Fibroblast of gingiva (primary cell): ENCODE results near the gene RASGEF1B.

Source experiments
- DNase-seq: peaks from one replicate; pipeline ENCODE4 v3.0.0-alpha.2; 2011; ENCODE audit warnings: low read depth

RASGEF1B gene

DNA sequence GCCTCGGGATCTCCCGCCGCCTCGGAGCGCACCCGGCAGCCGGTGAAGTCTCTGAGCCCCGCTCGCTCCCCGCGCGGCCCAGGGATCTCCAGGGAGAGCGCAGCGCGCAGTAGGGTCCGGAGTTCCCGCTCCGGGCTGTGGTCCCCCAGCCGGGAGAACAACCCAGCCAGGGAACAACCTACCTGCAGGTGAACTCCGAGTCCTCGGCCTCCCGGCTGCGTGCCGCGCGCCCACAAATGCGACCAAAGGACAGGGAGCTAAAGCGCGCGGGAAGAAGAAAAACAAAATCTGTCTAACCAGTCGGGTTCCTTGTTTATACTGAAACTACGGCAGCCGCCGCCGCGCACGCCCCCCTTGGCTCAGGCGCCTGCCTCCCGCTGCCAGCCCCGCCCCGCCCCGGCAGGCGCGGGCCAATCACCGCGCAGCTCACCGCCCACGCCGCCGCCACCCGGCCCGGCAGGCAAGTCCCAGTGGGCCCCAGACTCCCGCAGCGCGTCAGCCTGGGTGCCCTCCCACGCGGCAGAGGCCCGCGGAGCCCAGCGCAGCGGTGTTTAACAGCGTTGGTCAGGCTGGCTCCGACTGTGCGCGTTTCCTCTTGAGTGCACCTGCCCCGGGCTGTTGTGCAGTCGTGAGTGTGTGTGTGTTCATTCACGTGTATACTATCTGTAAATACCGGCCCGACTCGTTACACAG, at the start of gene RASGEF1B:
Gene RASGEF1B (minus strand): TSS at position 320 of the 693 bp plus-strand sequence. CDS start 12,399 bp downstream, outside the sequence.
- peak; percentile 31 for DNase-seq

- no peak for DNase-seq
Measured at GRCh38 chr4:81519856-81520255, 48.1 kb upstream of the RASGEF1B start.

DNA sequence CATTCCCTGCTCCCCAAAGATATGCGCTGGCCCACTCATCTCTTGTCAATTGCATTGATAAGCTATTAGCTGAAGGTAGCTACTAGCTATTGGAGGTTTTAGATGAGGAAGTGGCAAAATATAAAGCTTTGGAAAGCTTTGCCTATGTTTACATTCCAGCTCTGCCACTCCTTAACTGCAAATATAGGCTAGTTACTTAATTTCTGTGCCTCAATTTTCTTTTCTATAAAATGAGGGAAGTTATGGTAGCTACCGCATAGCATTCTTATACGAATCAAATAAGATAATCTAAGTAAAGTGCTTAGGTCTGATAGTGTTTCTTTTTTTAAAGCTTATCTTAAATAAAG, 47.7 kb upstream of the RASGEF1B start:
- no peak for DNase-seq

GRCh38 chr4:81518762-81519426, 47.2 kb upstream of the RASGEF1B start:
- no peak for DNase-seq

GRCh38 chr4:81516241-81516640, 44.5 kb upstream of the RASGEF1B start:
- no peak for DNase-seq

DNA sequence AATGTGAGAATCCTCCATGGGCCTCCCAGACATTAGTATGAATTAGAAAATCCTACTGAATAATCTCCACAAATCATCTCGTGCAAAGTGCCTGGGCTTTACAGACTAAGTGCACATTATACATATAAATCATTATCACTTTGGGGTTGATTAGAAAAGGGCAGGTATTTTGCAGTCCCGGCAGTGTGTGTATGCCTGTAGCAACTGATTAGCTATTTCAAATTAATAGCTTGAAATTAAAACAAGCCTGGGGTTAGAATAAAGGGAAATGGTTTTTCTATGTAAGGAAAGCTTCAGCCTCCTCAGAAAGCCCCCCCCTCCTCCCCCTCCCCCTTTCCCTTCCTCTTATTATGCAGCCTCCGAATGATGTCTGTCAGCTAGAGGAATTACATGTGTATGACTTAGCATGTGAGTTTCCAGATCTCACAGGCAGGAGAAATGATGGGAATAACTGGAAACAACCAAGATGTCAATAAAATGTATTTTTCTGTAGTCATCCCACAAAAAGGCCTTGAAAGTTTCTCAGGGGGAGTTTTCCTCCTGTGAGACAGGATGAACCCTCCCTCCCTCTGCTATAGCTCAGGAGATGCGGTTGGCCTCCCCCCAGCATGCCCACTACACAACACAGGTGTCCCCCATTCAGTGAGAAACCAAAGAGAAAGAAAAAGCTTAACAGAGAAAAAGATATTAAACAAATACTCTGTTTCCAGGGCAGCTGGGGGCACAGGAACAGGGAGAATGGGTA, 41.2 kb upstream of the RASGEF1B start:
- DNase-seq = no peak

GRCh38 chr4:81512001-81512756, 40.5 kb upstream of the RASGEF1B start:
- DNase-seq = no peak

DNA sequence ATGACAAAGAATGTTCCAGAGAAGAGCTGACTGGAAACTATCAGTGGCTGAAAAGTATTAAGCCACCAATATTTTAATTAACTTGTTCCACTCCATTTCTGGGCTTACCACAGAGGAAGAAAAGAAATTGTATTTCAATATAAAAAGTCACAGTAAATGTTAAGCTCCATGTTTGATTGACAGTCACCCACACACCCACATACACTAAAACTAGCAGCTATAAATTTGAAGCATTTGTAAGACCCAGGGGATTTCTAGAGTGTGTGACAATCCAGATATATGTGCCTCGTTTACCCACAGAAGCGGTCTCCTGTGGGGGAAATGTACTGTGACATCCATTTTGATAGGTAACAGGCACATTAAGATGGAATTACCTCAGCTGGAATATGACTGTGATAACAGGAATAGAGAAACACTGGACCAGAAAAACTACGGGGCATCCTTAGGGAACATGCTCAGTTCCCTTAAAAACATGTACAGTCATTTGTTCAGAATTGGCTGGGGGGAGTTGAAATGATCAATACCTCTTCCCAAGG, 39.0 kb upstream of the RASGEF1B start:
- DNase-seq = no peak

- DNase-seq = no peak
Measured at GRCh38 chr4:81509822-81510221, 38.1 kb upstream of the RASGEF1B start.

GRCh38 chr4:81509191-81509590, 37.5 kb upstream of the RASGEF1B start:
- DNase-seq = no peak

- DNase-seq = no peak
Measured at GRCh38 chr4:81508411-81509185, 36.9 kb upstream of the RASGEF1B start.

DNA sequence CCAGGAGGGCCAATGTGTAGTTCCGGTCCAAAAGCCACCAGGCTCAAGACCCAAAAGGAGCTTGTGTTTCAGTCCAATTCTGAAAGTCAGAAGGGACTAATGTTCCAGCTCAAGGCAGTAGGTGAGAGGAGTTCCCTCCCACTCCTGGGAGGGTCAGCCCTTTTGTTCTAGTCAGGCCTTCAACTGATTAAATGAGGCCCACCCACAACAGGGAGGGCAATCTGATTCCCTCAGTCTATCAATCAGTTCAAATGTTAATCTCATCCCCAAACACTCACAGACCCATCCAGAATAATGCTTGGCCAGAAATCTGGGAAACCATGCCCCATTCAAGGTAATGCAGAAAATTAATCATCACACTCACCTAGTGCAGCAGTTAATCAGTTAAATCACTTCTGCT, 35.8 kb upstream of the RASGEF1B start:
- DNase-seq = no peak

GRCh38 chr4:81506731-81507130, 35.0 kb upstream of the RASGEF1B start:
- DNase-seq = no peak

DNA sequence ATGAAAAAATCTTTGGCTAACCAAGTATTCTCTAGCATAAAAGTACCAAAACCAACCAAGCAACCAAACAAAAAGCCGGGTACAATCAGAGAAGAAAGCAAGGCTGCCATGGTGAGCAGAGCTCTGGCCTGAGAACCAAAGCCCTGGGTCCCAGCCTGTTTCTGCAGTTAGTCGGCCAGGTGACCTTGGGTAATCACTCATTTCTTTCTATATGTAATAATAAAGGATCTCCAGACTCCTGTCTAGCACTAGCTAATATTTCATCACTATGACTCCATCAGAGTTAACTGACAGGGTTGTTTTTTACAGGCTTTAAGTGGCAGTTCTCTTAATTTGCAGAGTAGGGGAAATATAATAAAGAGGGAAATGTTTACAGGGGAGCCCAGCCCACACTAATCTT, 34.0 kb upstream of the RASGEF1B start:
- no peak for DNase-seq

DNA sequence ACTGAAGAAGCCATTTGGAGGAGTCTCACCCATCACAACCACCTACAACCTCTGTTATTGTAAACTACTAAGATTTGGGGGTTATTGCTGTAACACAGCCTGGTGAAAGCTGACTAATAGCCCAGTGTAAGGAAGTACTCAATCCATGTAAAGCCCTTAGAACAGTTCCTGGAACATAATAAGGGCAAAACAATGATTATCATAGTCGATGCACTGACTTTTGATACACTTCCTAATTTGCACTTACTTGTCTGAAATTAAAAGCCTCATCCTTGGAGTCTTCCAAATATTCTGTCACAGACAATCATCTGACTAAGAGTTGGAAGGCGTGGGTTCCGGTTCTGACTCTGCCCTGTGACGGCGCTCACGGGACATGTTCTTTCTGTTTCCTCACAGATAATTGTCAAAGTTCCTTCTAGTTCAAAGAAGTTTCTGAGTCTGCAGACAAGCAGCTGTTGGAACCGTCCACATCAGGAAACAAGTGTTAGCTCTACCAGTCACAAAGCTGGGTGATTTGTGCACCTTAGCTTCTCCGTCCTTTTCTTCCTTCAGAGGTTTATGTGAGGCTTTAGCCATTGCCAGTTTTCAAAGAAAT, 33.4 kb upstream of the RASGEF1B start:
- DNase-seq = no peak

DNA sequence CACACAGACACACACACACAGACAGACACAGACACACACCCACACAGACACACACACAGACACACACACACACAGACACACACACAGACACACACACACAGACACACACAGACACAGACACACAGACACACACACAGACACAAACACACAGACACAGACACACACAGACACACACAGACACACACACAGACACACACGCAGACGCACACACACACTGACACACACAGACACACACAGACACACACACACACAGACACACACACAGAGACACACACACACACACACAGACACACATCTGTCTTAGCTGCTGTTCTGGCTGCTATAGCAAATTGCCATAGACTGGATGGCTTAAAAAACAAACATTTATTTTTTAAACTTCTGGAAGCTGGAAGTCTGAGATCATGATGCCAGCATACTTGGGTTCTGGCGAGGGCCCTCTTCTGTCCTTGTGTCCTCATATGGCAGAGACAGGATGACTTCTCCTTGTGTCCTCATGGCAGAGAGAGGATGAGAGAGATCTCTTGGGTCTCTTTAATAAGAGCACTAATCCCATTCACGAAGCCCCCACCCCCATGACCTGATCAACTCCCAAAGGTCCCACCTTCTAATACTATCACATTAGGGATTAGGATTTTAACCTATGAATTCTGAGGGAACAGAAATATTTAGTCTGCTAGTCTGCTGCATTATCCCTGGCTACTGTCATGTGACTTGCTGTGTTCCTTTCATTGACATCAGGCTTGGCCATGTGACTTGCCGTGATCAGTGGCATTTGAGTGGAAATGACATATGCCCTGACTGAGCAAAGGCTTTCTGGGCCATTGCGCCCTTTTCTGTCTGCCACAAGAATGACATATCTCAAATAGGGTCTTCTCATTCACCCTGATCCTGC, 32.7 kb upstream of the RASGEF1B start:
- DNase-seq = no peak

GRCh38 chr4:81503586-81503985, 31.9 kb upstream of the RASGEF1B start:
- DNase-seq = no peak

GRCh38 chr4:81502564-81502963, 30.9 kb upstream of the RASGEF1B start:
- DNase-seq = no peak

GRCh38 chr4:81499840-81500239, 28.1 kb upstream of the RASGEF1B start:
- no peak for DNase-seq

DNA sequence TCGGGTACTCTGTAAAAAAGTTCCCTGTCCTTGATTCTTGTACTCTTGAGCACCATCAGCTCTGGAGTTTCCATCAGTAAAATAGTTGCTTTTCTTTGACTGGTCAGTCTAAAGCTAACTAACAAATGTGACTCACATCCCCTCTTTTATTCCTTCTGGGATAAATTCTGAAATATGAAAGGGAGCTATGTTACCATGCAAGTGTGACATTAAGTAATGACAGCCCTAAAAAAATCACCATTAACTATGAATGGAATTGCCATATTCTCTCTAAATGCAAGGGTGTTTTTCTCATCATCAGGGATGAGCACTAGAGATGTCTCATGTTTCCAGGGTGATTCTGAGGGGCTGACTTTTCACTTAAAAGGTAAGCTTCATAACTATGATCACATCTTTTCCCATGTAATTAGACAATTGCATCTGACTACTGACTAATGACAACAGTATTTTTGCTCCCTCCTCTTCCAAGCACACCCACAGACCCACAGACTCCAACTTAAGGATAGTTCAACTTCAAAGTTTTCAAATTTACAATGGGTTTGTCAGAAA, 26.9 kb upstream of the RASGEF1B start:
- DNase-seq = no peak
